Body of pancreas (tissue), 4 donors: ENCODE data around the gene C11orf98. TPM values are rescaled to one million over a fixed set of nuclear protein-coding genes. Genes with fewer than 3 reads are reported as not detected.
A peak's percentile ranks its signal among the peaks of the same experiment; 100 is the strongest.
"Not testable (repeated sequence)": the region's sequence is repeated elsewhere in the genome, so short reads cannot be mapped to it uniquely, and the experiment has no call there.

Experiments used
- ATAC-seq: fragments of 150-250 bp; one replicate; pipeline ENCODE4 v1.9.1; 2016
- DNase-seq, 4 donors: peaks; one replicate each; pipeline ENCODE4 v3.0.0-alpha.2; 2019
- H3K27ac ChIP-seq, 4 donors: fragments of 200-600 bp; sonication (generic); 1 replicate in 3 of 4; 2 replicates in 1 of 4; pipeline versions ENCODE4 v1.5.1 to v1.6.1; 2016 to 2019; ENCODE audit warnings: mild to moderate bottlenecking in 1 of 4, mixed read lengths in 1 of 4, moderate library complexity in 1 of 4
- H3K27me3 ChIP-seq, 2 donors: fragments of 200-600 bp; sonication (generic); one replicate each; pipeline ENCODE4 v1.6.0; 2016; ENCODE audit warnings: mild to moderate bottlenecking in 1 of 2
- H3K36me3 ChIP-seq, 2 donors: fragments of 200-600 bp; sonication (generic); replicated peaks in 1 of 2; 2 replicates each; pipeline ENCODE4 v1.5.1; 2016; ENCODE audit warnings: low read depth in 2 of 2; ENCODE audit not compliant: insufficient read depth in 1 of 2
- H3K4me1 ChIP-seq: fragments of 200-600 bp; sonication (generic); one replicate; pipeline ENCODE4 v1.6.0; 2016
- H3K4me3 ChIP-seq, 2 donors: fragments of 200-600 bp; sonication (generic); 1 replicate in 1 of 2; 2 replicates in 1 of 2; pipeline ENCODE4 v1.5.1; 2016 to 2019
- H3K9me3 ChIP-seq, 3 donors: fragments of 200-600 bp; sonication (generic); 1 replicate in 2 of 3; 2 replicates in 1 of 3; pipeline ENCODE4 v1.5.1; 2016
- POLR2A ChIP-seq, 3 donors: fragments of 450-650 bp; IDR thresholded peaks; one replicate each; pipeline ENCODE4 v1.6.1; 2016; ENCODE audit warnings: antibody characterized with exemption in 3 of 3, mild to moderate bottlenecking in 2 of 3
- WGBS, 2 donors: methylation state at CpG; one replicate each; pipeline ENCODE4 v1.1.5; 2017; 5-methylcytosine and 5-hydroxymethylcytosine counted together
- intact Hi-C: fragments of 100-400 bp; cut with DNase I; formaldehyde crosslinking; loops from one replicate; pipeline ENCODE4 v1.15.1; 2023
- total RNA-seq, 2 donors: library from RNA; depleted of rRNA; stranded (reverse); fragments of >200 nt; gene quantifications; one replicate each; pipeline ENCODE4 v1.1.0, GENCODE V29; 2016
- TF ChIP-seq, protein P1 (sequence below), 7 experiments: fragments of 450-650 bp in 4 of 7; fragments of 200-600 bp in 3 of 7; sonication (generic) in 3 of 7; IDR thresholded peaks; one replicate each; pipeline ENCODE4 v1.5.1; 2016 to 2019; ENCODE audit warnings: antibody characterized with exemption in 7 of 7

C11orf98 gene
- total RNA-seq, 2 donors from 2014 or later: 18.2 to 24.4 TPM

DNA sequence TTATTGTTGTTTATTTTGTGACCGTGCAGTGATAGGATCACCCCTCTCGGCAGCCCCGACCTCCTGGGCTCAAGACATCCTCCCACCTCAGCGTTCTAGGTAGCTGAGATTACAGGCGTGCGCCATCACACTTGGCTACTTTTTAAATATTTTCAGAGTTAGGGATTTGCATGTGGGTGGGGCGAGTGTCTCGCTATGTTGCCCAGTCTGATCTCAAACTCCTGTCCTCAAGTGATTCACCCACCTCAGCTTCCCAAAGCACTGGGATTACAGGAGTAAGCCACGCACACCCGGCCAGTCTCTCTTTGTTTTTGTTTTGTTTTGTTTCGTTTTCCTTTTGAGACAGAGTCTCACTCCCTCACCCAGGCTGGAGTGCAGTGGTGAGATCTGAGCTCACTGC, 10.7 kb downstream of the C11orf98 start:
- Histone ChIP-seq H3K27me3 (no peaks in the 10 kb centered on the region), H3K36me3 (peaks cover 0 to under 1% of the 10 kb centered on the region in 2 donors), H3K27ac (no peak overlapping the region), H3K4me1 (peaks cover 14% of the 10 kb centered on the region), H3K9me3 (no peaks in the 10 kb centered on the region), H3K4me3 (no peak overlapping the region)
- DNase-seq: no peak
- WGBS, 2 donors: 84 to 85% methylated on average over 11 of the region's 11 CpGs
- TF ChIP-seq, protein P1, sequence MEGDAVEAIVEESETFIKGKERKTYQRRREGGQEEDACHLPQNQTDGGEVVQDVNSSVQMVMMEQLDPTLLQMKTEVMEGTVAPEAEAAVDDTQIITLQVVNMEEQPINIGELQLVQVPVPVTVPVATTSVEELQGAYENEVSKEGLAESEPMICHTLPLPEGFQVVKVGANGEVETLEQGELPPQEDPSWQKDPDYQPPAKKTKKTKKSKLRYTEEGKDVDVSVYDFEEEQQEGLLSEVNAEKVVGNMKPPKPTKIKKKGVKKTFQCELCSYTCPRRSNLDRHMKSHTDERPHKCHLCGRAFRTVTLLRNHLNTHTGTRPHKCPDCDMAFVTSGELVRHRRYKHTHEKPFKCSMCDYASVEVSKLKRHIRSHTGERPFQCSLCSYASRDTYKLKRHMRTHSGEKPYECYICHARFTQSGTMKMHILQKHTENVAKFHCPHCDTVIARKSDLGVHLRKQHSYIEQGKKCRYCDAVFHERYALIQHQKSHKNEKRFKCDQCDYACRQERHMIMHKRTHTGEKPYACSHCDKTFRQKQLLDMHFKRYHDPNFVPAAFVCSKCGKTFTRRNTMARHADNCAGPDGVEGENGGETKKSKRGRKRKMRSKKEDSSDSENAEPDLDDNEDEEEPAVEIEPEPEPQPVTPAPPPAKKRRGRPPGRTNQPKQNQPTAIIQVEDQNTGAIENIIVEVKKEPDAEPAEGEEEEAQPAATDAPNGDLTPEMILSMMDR (IDR thresholded peaks at IDR 0.05): no peak
- TF ChIP-seq POLR2A (IDR thresholded peaks at IDR 0.05): no peak
- intact Hi-C loops: no loop called here
- ATAC-seq: no peak

DNA sequence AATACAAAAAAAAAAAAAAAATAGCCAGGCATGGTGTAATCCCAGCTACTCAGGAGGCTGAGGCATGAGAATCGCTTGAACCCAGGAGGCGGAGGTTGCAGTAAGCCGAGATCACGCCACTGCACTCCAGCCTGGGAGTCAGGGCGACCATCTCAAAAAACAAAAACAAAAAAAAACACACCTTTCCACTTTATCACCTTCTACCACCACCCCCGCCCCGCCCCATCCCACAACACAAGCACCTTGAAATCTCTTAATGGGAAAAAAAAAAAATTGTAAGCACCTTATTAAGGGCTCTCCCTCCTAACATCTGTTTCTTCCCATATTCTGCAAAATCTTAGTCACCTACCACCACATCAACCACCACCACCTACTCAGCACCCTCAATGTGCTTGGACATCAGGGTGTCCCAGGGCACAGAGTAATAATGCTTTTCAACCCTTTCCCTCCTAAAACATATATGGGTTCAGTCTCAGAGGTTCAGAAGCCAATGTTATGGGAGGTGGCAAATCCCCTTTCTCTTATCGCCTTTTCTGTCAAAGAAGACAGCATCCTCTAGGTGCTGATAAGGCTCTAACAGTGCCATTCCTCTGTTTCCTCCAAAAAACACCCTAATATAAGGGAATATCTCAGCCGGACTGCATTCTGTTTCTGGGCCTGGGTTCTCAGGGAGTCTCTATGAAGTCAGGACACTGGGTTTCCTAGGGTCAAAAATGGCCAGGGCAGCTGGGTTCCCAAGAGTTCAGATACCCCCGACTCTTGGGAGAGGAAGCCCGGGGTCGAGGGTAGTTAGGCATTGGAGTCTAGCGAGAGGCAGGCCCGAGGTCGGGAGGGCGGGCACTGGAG, 12.6 kb downstream of the C11orf98 start:
- Histone ChIP-seq H3K27ac (peak overlapping the region; percentile 71 to 93 (median 86)), H3K36me3 (peaks cover 0 to 7% of the 10 kb centered on the region in 2 donors), H3K27me3 (no peaks in the 10 kb centered on the region), H3K4me3 (peak overlapping the region; percentile 70 to 73), H3K4me1 (peaks cover 25% of the 10 kb centered on the region), H3K9me3 (no peaks in the 10 kb centered on the region)
- DNase-seq: no peak
- intact Hi-C loops: no loop called here
- 26 to 40% methylated on average over 13 to 16 of the region's 16 CpGs for WGBS, 2 donors
- ATAC-seq: no peak
- TF ChIP-seq, protein P1 (IDR thresholded peaks at IDR 0.05): no peak
- no peak for TF ChIP-seq POLR2A (IDR thresholded peaks at IDR 0.05)

DNA sequence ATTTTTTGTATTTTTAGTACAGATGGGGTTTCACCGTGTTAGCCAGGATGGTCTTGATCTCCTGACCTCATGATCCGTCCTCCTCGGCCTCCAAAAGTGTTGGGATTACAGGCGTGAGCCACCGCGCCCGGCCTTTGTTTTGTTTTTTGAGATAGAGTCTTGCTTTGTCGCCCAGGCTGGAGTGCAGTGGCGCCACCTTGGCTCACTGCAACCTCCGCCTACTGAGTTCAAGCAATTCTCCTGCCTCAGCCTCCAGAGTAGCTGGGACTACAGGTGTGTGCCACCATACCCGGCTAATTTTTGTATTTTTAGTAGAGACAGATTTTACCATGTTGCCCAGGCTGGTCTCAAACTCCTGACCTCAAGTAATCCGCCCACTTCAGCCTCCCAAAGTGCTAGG, 14.7 kb downstream of the C11orf98 start:
- H3K4me3 ChIP-seq, H3K9me3 ChIP-seq, ATAC-seq, H3K27ac ChIP-seq, intact Hi-C loops, H3K36me3 ChIP-seq, DNase-seq, H3K27me3 ChIP-seq: not testable (repeated sequence)
- WGBS, 2 donors: 89 to 90% methylated on average over 12 of the region's 12 CpGs
- peaks cover 38% of the 10 kb centered on the region for H3K4me1 ChIP-seq

DNA sequence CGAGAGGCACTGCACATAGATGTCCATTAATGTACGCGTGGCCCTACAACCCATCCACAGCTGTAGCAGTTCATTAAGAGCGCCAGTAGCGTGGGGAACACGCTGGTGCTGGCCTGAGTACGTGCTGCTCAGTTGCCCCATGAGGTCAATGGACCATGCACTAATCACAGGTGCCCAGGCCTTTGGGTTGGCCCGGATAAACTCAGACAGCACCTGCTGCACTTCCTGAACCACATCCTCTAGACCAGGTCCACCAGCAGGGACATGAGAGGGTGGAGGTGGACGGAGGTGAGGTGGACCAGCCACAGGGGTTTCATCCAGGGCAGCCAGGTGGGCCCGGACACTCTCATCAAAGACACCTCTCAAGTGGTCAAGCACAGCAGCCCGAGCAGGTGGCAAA, 15.5 kb downstream of the C11orf98 start:
- Histone ChIP-seq H3K9me3 (no peaks in the 10 kb centered on the region), H3K4me3 (no peak overlapping the region), H3K4me1 (peaks cover 46% of the 10 kb centered on the region), H3K27me3 (no peaks in the 10 kb centered on the region), H3K27ac (no peak overlapping the region), H3K36me3 (peaks cover 0 to 7% of the 10 kb centered on the region in 2 donors)
- TF ChIP-seq, protein P1 (IDR thresholded peaks at IDR 0.05): no peak
- no peak for TF ChIP-seq POLR2A (IDR thresholded peaks at IDR 0.05)
- no peak for ATAC-seq
- intact Hi-C loops: no loop called here
- 87 to 88% methylated on average over 11 of the region's 11 CpGs for WGBS, 2 donors
- DNase-seq: no peak

DNA sequence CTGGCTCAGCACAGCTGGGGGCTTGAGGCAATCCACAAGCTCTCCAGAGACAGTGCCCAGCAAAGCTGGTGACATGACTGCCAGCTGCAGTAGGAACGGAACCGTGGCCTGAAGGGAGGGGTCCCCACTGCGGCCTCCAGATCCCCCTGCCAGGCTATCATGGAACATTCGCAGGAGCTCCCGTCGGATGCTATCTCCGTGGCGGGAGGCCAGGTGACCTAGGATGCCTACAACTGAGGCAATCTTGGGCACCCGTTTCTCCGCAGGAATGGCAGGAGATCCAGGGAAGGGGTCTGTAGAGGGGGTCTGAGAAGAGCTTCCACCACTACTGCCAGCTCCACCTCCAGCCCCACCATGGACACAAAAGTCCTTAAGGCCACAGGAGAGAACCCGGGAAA, 16.0 kb downstream of the C11orf98 start:
- Histone ChIP-seq H3K4me3 (no peak overlapping the region), H3K9me3 (no peaks in the 10 kb centered on the region), H3K27ac (no peak overlapping the region), H3K36me3 (peaks cover 0 to 7% of the 10 kb centered on the region in 2 donors), H3K4me1 (peaks cover 48% of the 10 kb centered on the region), H3K27me3 (no peaks in the 10 kb centered on the region)
- DNase-seq (peak in 1 of 4 donors; percentile 11), ATAC-seq (no peak)
- intact Hi-C loops: no loop called here
- 90 to 100% methylated on average over 1 to 11 of the region's 11 CpGs for WGBS, 2 donors
- TF ChIP-seq, protein P1 (IDR thresholded peaks at IDR 0.05): no peak
- TF ChIP-seq POLR2A (IDR thresholded peaks at IDR 0.05): no peak
